HepG2 (cell line): Measurements from ENCODE around the gene SYT7. TPM values are rescaled to one million over a fixed set of nuclear protein-coding genes. Genes with fewer than 3 reads are reported as not detected.

Source experiments
- ATAC-seq: fragments of 200-7000 bp; cut with Tn5 transposase; 3 replicates; pipeline ENCODE4 v1.9.1; 2020; ENCODE audit warnings: mild to moderate bottlenecking, moderate library complexity
- BruUV-seq: library from RNA; stranded (reverse); fragments of 400-500 nt; replicated peaks from 2 replicates; lab custom pipeline; 2021; lab: Mats Ljungman, UMichigan
- CTCF ChIA-PET: fragments of 300-600 bp; formaldehyde crosslinking; extraction: SDS; loops from one replicate; lab custom pipeline; 2021; ENCODE audit warnings: low total read pairs, inconsistent platforms, low intra/inter-chr PET ratio; lab: Yijun Ruan, JAX
- POLR2A ChIA-PET: fragments of 350-600 bp; sonication (Branson Sonifier 250); formaldehyde crosslinking; loops from one replicate; lab custom pipeline; 2020; ENCODE audit warnings: antibody characterized with exemption, inconsistent platforms; lab: Yijun Ruan, JAX
- DNase-seq: peaks from one replicate; pipeline ENCODE4 v3.0.0-alpha.2; 2015; ENCODE audit warnings: low spot score
- FAIRE-seq: peaks from 3 replicates; lab custom pipeline; 2011; peaks lifted over from hg19 to GRCh38; lab: Jason Lieb, UNC
- H2AFZ ChIP-seq: one replicate; pipeline ENCODE4 v1.6.1; 2011; ENCODE audit warnings: low read length, inconsistent platforms
- H3K27ac ChIP-seq: fragments of 300-600 bp; 3 replicates; pipeline ENCODE4 v1.8.0; 2011; ENCODE audit warnings: mixed run types, mild to moderate bottlenecking, mixed read lengths, low read length, inconsistent platforms; ENCODE audit not compliant: insufficient read depth; ENCODE audit errors: extremely low read length
- H3K27me3 ChIP-seq, 2 experiments: fragments of 200-600 bp in 1 of 2; 2 replicates in 1 of 2; 3 replicates in 1 of 2; pipeline versions ENCODE4 v1.6.0 to v1.8.0; 2011; ENCODE audit warnings: low read length in 2 of 2, mild to moderate bottlenecking in 2 of 2, moderate library complexity in 2 of 2, inconsistent platforms in 1 of 2; ENCODE audit not compliant: insufficient read depth in 2 of 2, control insufficient read depth in 1 of 2
- H3K36me3 ChIP-seq, 2 experiments: fragments of 200-600 bp in 1 of 2; replicated peaks in 1 of 2; 2 replicates in 1 of 2; 3 replicates in 1 of 2; pipeline versions ENCODE4 v1.5.1 to v1.8.0; 2011; ENCODE audit warnings: low read length in 2 of 2, inconsistent platforms in 1 of 2; ENCODE audit not compliant: insufficient read depth in 2 of 2, control insufficient read depth in 1 of 2
- H3K4me1 ChIP-seq: 2 replicates; pipeline ENCODE4 v1.5.1; 2012; ENCODE audit warnings: low read length, inconsistent platforms; ENCODE audit not compliant: insufficient read depth
- H3K4me2 ChIP-seq: 2 replicates; pipeline ENCODE4 v1.6.0; 2011; ENCODE audit warnings: low read depth, low read length, inconsistent platforms
- H3K4me3 ChIP-seq, 3 experiments: fragments of 200-600 bp in 1 of 3; sonication (generic), shearing (Covaris generic) in 1 of 3; replicated peaks in 1 of 3; 2 replicates each; pipeline ENCODE4 v1.5.1; 2011 to 2016; ENCODE audit warnings: low read length in 3 of 3, inconsistent platforms in 2 of 3, low read depth in 2 of 3, mild to moderate bottlenecking in 2 of 3, control low read depth in 1 of 3, mixed read lengths in 1 of 3; ENCODE audit not compliant: insufficient read depth in 1 of 3
- H3K79me2 ChIP-seq: one replicate; pipeline ENCODE4 v1.6.1; 2011; ENCODE audit warnings: low read length, inconsistent platforms; ENCODE audit not compliant: insufficient read depth
- H3K9ac ChIP-seq: 2 replicates; pipeline ENCODE4 v1.6.0; 2011; ENCODE audit warnings: mild to moderate bottlenecking, low read depth, low read length, inconsistent platforms; ENCODE audit not compliant: insufficient read depth
- H3K9me3 ChIP-seq: 2 replicates; pipeline ENCODE4 v1.5.1; 2012; ENCODE audit warnings: mild to moderate bottlenecking, low read length
- H4K20me1 ChIP-seq: 2 replicates; pipeline ENCODE4 v1.6.0; 2011; ENCODE audit warnings: inconsistent platforms, mild to moderate bottlenecking, low read length, moderate library complexity; ENCODE audit not compliant: insufficient read depth
- ARNT ChIP-seq: fragments of 450-650 bp; IDR thresholded peaks from 2 replicates; pipeline ENCODE4 v1.6.1; 2017
- ATF5 ChIP-seq: sonication (generic); formaldehyde crosslinking; IDR thresholded peaks from 2 replicates; pipeline ENCODE4 v1.4.0; 2020; ENCODE audit warnings: mild to moderate bottlenecking, low read depth, missing genetic modification reagents
- CBFB ChIP-seq: sonication (generic); formaldehyde crosslinking; IDR thresholded peaks from 2 replicates; pipeline ENCODE4 v1.4.0; 2020; ENCODE audit warnings: missing genetic modification reagents
- CREBL2 ChIP-seq: sonication (generic); formaldehyde crosslinking; IDR thresholded peaks from 2 replicates; pipeline ENCODE4 v1.8.1; 2023; ENCODE audit warnings: missing genetic modification reagents, mild to moderate bottlenecking, borderline replicate concordance
- DPF2 ChIP-seq: sonication (generic); formaldehyde crosslinking; IDR thresholded peaks from 2 replicates; pipeline ENCODE4 v1.4.0; 2020; ENCODE audit warnings: mild to moderate bottlenecking, low read depth, missing genetic modification reagents, borderline replicate concordance
- EZH2 ChIP-seq: conservative IDR thresholded peaks from 2 replicates; pipeline ENCODE4 v1.6.1; 2012; ENCODE audit warnings: mild to moderate bottlenecking, low read depth, low read length, moderate library complexity
- FOXK1 ChIP-seq: sonication (generic); formaldehyde crosslinking; IDR thresholded peaks from 2 replicates; pipeline ENCODE4 v1.4.0; 2020; ENCODE audit warnings: low read depth, missing genetic modification reagents, borderline replicate concordance
- PPARG ChIP-seq: conservative IDR thresholded peaks from 2 replicates; pipeline ENCODE4 v1.6.1; 2016; ENCODE audit warnings: missing biosample characterization, missing genetic modification reagents
- RARA ChIP-seq: IDR thresholded peaks from 2 replicates; pipeline ENCODE4 v1.6.1; 2016; ENCODE audit warnings: missing genetic modification reagents, missing compliant biosample characterization
- REXO4 ChIP-seq: sonication (generic); formaldehyde crosslinking; IDR thresholded peaks from 2 replicates; pipeline ENCODE4 v1.8.0; 2022; ENCODE audit warnings: missing genetic modification reagents, mild to moderate bottlenecking, borderline replicate concordance
- SIN3B ChIP-seq: fragments of 150-350 bp; IDR thresholded peaks from 2 replicates; pipeline ENCODE4 v1.6.1; 2014; ENCODE audit warnings: low read length
- SRSF9 ChIP-seq: fragments of 200-400 bp; formaldehyde crosslinking; IDR thresholded peaks from 2 replicates; pipeline ENCODE4 v1.6.1; 2018; ENCODE audit warnings: borderline replicate concordance, mild to moderate bottlenecking, low read depth, low read length; ENCODE audit not compliant: insufficient read depth, poor library complexity, severe bottlenecking
- TOE1 ChIP-seq: sonication (generic); formaldehyde crosslinking; IDR thresholded peaks from 2 replicates; pipeline ENCODE4 v1.4.0; 2020; ENCODE audit warnings: mild to moderate bottlenecking, missing genetic modification reagents
- ZFP41 ChIP-seq: sonication (generic); formaldehyde crosslinking; IDR thresholded peaks from 2 replicates; pipeline ENCODE4 v1.4.0; 2020; ENCODE audit warnings: mild to moderate bottlenecking, missing genetic modification reagents, borderline replicate concordance
- ZNF333 ChIP-seq: sonication (generic); formaldehyde crosslinking; IDR thresholded peaks from 2 replicates; pipeline ENCODE4 v1.4.0; 2020; ENCODE audit warnings: mild to moderate bottlenecking, missing genetic modification reagents, borderline replicate concordance
- ZNF564 ChIP-seq: sonication (generic); formaldehyde crosslinking; IDR thresholded peaks from 2 replicates; pipeline ENCODE4 v1.8.1; 2023; ENCODE audit warnings: mild to moderate bottlenecking, missing genetic modification reagents
- ZNF598 ChIP-seq: sonication (generic); formaldehyde crosslinking; IDR thresholded peaks from 2 replicates; pipeline ENCODE4 v1.5.1; 2020; ENCODE audit warnings: mild to moderate bottlenecking, missing genetic modification reagents, borderline replicate concordance
- ZNF678 ChIP-seq: sonication (generic); formaldehyde crosslinking; IDR thresholded peaks from 2 replicates; pipeline ENCODE4 v1.4.0; 2020; ENCODE audit warnings: mild to moderate bottlenecking, missing genetic modification reagents
- WGBS: methylation state at CpG from one replicate; pipeline ENCODE4 v1.1.6; 2017; ENCODE audit warnings: low lambda C conversion rate; 5-methylcytosine and 5-hydroxymethylcytosine counted together
- in situ Hi-C: cut with HindIII; loops from 2 replicates; pipeline ENCODE4 v1.10.0; 2017; ENCODE audit warnings: low pct_unique_long_range_greater_than_20kb; ENCODE audit not compliant: extremely low pct_ligation_motif_present
- intact Hi-C: fragments of 100-400 bp; cut with micrococcal nuclease; formaldehyde crosslinking; loops from one replicate; pipeline ENCODE4 v1.10.0; 2022; ENCODE audit not compliant: unreplicated experiment
- polyA plus RNA-seq, 8 experiments: library from polyadenylated mRNA; depleted of rRNA in 3 of 8; stranded (reverse) in 7 of 8; unstranded in 1 of 8; fragments of >200 nt; fragmentation: Illumina TruSeq in 4 of 8; extraction: Trizol in 4 of 8; gene quantifications; 2 replicates each; pipeline versions ENCODE4 v1.2.1 to v1.2.3, GENCODE V29; 2011 to 2016; ENCODE audit warnings: low read depth in 4 of 8, missing spikeins in 1 of 8, mixed read lengths in 1 of 8; ENCODE audit not compliant: insufficient read depth in 1 of 8
- total RNA-seq, 5 experiments: library from RNA; depleted of rRNA; stranded (reverse); fragments of >200 nt; fragmentation: Illumina TruSeq; extraction: Trizol; gene quantifications; 2 replicates each; pipeline ENCODE4 v1.2.3, GENCODE V29; 2016; ENCODE audit warnings: low read depth in 1 of 5

Gene SYT7
- total and polyA plus RNA-seq, 2 of the 13 experiments (the other 11 are each of a cell fraction or from before 2014, with no cell fraction given): 1.4 to 4.4 TPM

GRCh38 chr11:61556621-61557020, 24.3 kb downstream of the SYT7 start (continued):
- TF ChIP-seq RARA (CRISPR knock-in tag) (no peak), TOE1 (no peak), ZNF598 (CRISPR knock-in tag) (no peak), ARNT (no peak), CBFB (no peak), SIN3B (no peak)
- TF ChIP-seq, all 625 proteins: peak for 0

GRCh38 chr11:61555978-61556377, 24.9 kb downstream of the SYT7 start:
- Histone ChIP-seq H3K27ac (no peak overlapping the region), H3K9me3 (no peaks in the 10 kb centered on the region), H3K27me3 (peaks cover 0 to 1% of the 10 kb centered on the region in 2 experiments; a peak in 2 of 5 replicates), H3K4me3 (no peak overlapping the region), H3K4me2 (no peak overlapping the region), H3K4me1 (no peaks in the 10 kb centered on the region), H3K9ac (no peak overlapping the region), H2AFZ (no peak overlapping the region), H4K20me1 (no peaks in the 10 kb centered on the region), H3K36me3 (no peaks in the 10 kb centered on the region), H3K79me2 (no peaks in the 10 kb centered on the region)
- intact Hi-C loops: no loop called here
- 86% methylated on average over 5 of the region's 10 CpGs for WGBS
- ChIA-PET POLR2A (no interaction called here), CTCF (no interaction called here)
- BruUV-seq: no TSS peak
- FAIRE-seq: no peak
- TF ChIP-seq PPARG (CRISPR knock-in tag) (no peak), ZNF564 (CRISPR knock-in tag) (no peak), CREBL2 (CRISPR knock-in tag) (no peak), DPF2 (CRISPR knock-in tag) (no peak), FOXK1 (CRISPR knock-in tag) (no peak), ZFP41 (CRISPR knock-in tag) (no peak), ZNF333 (no peak), SRSF9 (no peak), ZNF678 (CRISPR knock-in tag) (no peak), ATF5 (CRISPR knock-in tag) (no peak), EZH2 (no peak), REXO4 (CRISPR knock-in tag) (no peak)
- ATAC-seq: no peak
- in situ Hi-C loops: no loop called here
- no peak for DNase-seq
